ENCODE results near the gene YIPF1.
"Not testable (repeated sequence)": the region's sequence is repeated elsewhere in the genome, so short reads cannot be mapped to it uniquely, and the experiment has no call there.

Gene YIPF1

DNA sequence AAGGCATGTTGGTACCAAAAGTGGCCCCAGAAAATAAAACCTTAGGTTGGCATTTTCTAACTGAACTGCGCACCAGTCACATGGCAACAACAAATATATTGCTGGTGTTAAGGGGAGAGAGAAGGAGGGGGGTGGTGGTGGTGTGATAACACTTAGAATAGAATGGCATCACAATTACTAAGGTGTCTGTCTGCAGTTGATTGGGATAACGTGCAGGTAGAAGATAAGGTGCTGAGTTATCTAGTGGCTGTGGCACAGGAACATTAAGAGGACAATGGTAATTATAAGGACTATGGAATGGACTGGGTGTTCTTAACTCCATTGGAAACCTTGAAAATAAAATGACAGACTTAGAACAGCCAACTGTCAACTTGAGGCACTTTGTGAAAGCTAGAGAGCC, 1.4 kb upstream of the YIPF1 start:
- no peak for DNase-seq (ENCODE audit: low read depth)
- TF ChIP-seq, protein P1, sequence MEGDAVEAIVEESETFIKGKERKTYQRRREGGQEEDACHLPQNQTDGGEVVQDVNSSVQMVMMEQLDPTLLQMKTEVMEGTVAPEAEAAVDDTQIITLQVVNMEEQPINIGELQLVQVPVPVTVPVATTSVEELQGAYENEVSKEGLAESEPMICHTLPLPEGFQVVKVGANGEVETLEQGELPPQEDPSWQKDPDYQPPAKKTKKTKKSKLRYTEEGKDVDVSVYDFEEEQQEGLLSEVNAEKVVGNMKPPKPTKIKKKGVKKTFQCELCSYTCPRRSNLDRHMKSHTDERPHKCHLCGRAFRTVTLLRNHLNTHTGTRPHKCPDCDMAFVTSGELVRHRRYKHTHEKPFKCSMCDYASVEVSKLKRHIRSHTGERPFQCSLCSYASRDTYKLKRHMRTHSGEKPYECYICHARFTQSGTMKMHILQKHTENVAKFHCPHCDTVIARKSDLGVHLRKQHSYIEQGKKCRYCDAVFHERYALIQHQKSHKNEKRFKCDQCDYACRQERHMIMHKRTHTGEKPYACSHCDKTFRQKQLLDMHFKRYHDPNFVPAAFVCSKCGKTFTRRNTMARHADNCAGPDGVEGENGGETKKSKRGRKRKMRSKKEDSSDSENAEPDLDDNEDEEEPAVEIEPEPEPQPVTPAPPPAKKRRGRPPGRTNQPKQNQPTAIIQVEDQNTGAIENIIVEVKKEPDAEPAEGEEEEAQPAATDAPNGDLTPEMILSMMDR (IDR thresholded peaks at IDR 0.05; ENCODE audit: low read depth, low read length, missing control alignments): no peak
- in situ Hi-C loops (cut with HindIII; ENCODE audit: low sequenced_read_pairs): no loop called here
- H3K4me3 ChIP-seq (ENCODE audit: low read depth, low read length): no peak overlapping the region

DNA sequence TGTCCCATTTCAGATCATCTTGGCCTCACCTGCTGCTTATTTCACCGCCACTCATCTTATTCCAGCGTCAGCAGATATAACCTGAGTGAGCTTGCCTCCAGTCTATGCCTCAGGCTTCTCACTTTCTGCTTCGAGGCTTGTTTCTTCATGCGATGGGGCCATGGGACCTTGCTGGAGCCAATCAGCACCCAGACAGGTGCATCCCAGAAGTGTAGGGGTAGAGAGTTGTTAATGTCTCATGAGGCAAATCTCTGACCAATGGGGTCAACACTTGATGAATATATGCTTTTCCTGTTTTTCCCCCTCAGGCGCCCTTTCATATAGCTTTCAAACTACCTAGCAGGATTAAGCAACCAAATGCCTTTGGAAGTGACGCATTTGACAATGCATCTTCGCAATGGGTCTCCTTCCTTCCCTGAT, 935 bp upstream of the YIPF1 start:
- in situ Hi-C loops (cut with HindIII; ENCODE audit: low sequenced_read_pairs): no loop called here
- no peak overlapping the region for H3K4me3 ChIP-seq (ENCODE audit: low read depth, low read length)

DNA sequence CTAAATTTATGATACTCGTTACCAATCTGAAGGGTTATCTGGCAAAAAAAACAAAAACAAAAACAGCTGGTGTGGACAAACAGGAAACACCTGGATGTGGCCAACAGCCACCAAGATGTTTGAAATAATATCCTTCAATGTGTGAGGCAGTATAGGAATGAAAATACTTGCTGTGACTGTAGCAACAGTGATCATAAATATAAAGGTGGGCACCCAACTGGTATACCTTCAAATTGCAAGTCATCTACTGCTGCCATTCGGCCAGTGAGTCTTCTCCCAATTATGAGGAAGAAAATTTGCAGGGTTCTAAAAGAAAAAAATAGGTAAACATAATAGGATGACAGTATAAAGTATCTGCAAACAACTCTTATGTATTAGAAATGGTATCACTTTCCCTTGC, 916 bp downstream of the YIPF1 start:
- DNase-seq (ENCODE audit: low read depth): no peak
- H3K4me3 ChIP-seq (ENCODE audit: low read depth, low read length): peak overlapping the region; percentile 92
- in situ Hi-C loops (cut with HindIII; ENCODE audit: low sequenced_read_pairs): no loop called here
- TF ChIP-seq, protein P1 (IDR thresholded peaks at IDR 0.05; ENCODE audit: low read depth, low read length, missing control alignments): no peak

More for the DNA sequence above, 935 bp upstream of the YIPF1 start:
- TF ChIP-seq, protein P1 (IDR thresholded peaks at IDR 0.05; ENCODE audit: low read depth, low read length, missing control alignments): no peak
- DNase-seq (ENCODE audit: low read depth): no peak

DNA sequence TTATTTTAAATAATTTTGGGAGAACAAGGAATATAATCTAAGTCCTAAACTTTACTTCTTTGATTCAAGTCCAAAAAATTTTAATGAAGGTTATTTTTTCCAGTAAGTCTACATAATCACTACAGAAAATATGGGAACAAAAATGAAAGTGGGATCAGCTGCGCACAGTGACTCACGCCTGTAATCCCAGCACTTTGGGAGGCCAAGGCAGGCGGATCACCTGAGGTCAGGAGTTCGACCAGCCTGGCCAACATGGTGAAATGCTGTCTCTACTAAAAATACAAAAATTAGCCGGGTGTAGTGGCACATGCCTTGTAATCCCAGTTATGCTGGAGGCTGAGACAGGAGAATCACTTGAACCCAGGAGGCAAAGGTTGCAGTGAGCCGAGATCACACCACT, 6.0 kb downstream of the YIPF1 start:
- in situ Hi-C loops (cut with HindIII; ENCODE audit: low sequenced_read_pairs); DNase-seq (ENCODE audit: low read depth); H3K4me3 ChIP-seq (ENCODE audit: low read depth, low read length): not testable (repeated sequence)

DNA sequence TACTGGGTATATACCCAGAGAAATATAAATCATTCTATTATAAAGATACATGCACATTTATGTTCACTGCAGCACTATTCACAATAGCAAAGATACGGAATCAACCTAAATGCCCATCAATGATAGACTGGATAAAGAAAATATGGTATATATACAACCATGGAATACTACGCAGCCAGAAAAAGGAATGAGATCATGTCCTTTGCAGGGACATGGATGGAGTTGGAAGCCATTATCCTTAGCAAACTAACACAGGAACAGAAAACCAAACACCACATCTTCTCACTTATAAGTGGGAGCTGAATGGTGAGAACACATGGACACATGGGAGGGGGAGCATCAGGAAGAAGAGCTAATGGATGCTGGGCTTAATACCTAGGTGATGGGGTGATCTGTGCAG, 7.7 kb downstream of the YIPF1 start:
- H3K4me3 ChIP-seq (ENCODE audit: low read depth, low read length); DNase-seq (ENCODE audit: low read depth); in situ Hi-C loops (cut with HindIII; ENCODE audit: low sequenced_read_pairs): not testable (repeated sequence)

DNA sequence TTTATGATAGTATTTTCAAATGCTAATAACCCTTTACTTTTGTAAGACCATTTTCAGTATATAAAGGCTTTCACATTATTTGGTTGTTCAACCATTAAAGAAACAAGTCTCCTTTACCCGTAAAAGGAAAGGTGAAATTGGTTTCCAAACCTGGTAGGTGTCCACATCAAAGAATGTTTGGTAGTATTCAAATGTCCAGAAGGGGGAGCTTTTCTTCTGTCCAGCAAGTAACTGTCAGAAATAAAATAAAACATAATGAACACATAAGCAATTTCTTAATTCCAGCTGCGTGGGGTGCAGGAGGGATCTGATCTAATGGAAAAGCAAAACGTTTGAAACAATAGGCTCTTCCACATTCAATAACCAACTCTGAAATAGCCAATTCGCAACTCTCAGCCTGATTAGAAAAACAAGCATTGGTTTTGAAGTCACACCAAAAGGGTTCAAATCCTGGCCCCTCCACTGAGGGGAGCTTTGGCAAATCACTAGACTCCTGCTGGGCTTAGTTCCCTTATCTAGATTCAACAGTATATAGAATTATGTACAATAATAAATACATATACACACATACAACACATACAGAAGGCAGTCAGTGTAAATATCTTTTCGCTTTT, 11.0 kb downstream of the YIPF1 start:
- in situ Hi-C loops (cut with HindIII; ENCODE audit: low sequenced_read_pairs): no loop called here
- DNase-seq (ENCODE audit: low read depth): no peak
- TF ChIP-seq, protein P1 (IDR thresholded peaks at IDR 0.05; ENCODE audit: low read depth, low read length, missing control alignments): peak; percentile 51
- no peak overlapping the region for H3K4me3 ChIP-seq (ENCODE audit: low read depth, low read length)

DNA sequence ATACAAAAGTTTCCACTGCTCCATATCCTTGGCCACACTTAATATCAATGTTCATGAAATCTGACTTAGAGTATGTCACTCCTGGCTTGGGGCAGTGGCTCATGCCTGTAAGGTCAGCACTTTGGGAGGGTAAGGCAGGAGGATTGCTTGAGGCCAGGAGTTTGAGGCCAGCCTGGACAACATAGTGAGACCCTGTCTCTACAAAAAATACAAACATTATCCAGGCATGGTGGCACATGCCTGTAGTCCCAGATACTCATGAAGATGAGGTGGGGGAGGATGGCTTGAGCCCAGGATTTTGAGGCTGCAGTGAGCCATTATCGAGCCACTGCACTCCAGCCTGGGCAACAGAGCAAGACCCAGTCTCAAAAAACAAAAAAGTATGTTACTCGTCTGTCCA, 14.4 kb downstream of the YIPF1 start:
- H3K4me3 ChIP-seq (ENCODE audit: low read depth, low read length); DNase-seq (ENCODE audit: low read depth); in situ Hi-C loops (cut with HindIII; ENCODE audit: low sequenced_read_pairs): not testable (repeated sequence)

DNA sequence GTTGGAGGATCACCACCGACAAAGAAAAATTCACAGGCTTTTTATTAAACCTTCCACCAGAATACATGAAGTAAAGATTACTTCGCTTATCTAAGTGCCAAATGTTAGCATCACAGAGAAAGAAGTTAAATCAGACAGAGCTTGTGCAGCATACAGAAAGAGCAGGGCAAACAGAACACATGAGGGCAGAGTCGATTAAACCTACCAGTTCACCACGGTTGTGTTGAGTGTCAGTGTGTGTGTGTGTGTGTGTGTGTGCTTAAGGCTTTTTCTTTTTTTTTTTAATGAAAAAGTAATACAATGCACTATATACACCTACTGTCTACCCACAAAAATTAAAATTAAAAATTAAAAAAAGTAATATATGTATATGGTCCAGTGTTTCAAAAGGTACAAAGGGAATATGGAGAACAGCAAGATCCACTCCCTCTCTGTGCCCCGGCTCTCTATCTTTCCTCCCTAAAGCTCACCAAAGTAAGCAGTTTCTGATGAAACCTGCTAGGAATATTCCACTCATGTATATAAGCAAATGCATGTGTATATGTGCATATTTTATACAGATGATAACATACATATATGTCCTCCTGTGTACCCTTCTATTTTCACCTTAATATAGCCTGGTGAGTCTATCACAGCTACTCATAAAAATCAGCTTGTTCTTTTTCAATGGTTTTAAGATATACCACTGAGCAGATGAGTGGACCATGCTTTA, 17.7 kb downstream of the YIPF1 start:
- no peak for DNase-seq (ENCODE audit: low read depth)
- H3K4me3 ChIP-seq (ENCODE audit: low read depth, low read length): no peak overlapping the region
- TF ChIP-seq, protein P1 (IDR thresholded peaks at IDR 0.05; ENCODE audit: low read depth, low read length, missing control alignments): no peak
- in situ Hi-C loops (cut with HindIII; ENCODE audit: low sequenced_read_pairs): no loop called here

Data from astrocyte of the cerebellum (primary cell).